HepG2 (cell line): ENCODE results near the gene TARDBP. TPM values are rescaled to one million over a fixed set of nuclear protein-coding genes. Genes with fewer than 3 reads are reported as not detected.

Experiments
- AFF4 ChIP-seq: sonication (generic); formaldehyde crosslinking; IDR thresholded peaks from 2 replicates; pipeline ENCODE4 v1.4.0; 2020; ENCODE audit warnings: missing genetic modification reagents
- CSRNP2 ChIP-seq: sonication (generic); formaldehyde crosslinking; conservative IDR thresholded peaks from 2 replicates; pipeline ENCODE4 v1.8.0; 2022; ENCODE audit warnings: low read depth, missing genetic modification reagents
- EP300 ChIP-seq, 3 experiments: sonication (generic) in 1 of 3; formaldehyde crosslinking in 1 of 3; IDR thresholded peaks; 2 replicates each; pipeline versions ENCODE4 v1.5.1 to v1.6.1; 2011 to 2020; ENCODE audit warnings: low read depth in 2 of 3, low read length in 2 of 3, borderline replicate concordance in 1 of 3, improper control_type of control experiment in 1 of 3, mild to moderate bottlenecking in 1 of 3, missing genetic modification reagents in 1 of 3, moderate library complexity in 1 of 3
- FOXJ3 ChIP-seq: sonication (generic); formaldehyde crosslinking; IDR thresholded peaks from 2 replicates; pipeline ENCODE4 v1.4.0; 2020; ENCODE audit warnings: missing genetic modification reagents, mild to moderate bottlenecking, borderline replicate concordance
- FUBP1 ChIP-seq: sonication (generic); formaldehyde crosslinking; IDR thresholded peaks from 2 replicates; pipeline ENCODE4 v1.5.1; 2020; ENCODE audit warnings: missing genetic modification reagents, mild to moderate bottlenecking, borderline replicate concordance
- GFI1 ChIP-seq: sonication (generic); formaldehyde crosslinking; IDR thresholded peaks from 2 replicates; pipeline ENCODE4 v1.5.0; 2020; ENCODE audit warnings: missing genetic modification reagents, mild to moderate bottlenecking, borderline replicate concordance
- HIC2 ChIP-seq: sonication (generic); formaldehyde crosslinking; IDR thresholded peaks from 2 replicates; pipeline ENCODE4 v1.9.0; 2022; ENCODE audit warnings: low read depth, missing genetic modification reagents
- HNF4G ChIP-seq, 2 experiments: sonication (generic) in 1 of 2; formaldehyde crosslinking in 1 of 2; IDR thresholded peaks; 2 replicates each; pipeline versions ENCODE4 v1.4.0 to v1.6.1; 2011 to 2020; ENCODE audit warnings: borderline replicate concordance in 2 of 2, low read depth in 2 of 2, mild to moderate bottlenecking in 2 of 2, low read length in 1 of 2, missing genetic modification reagents in 1 of 2, moderate library complexity in 1 of 2
- IKZF1 ChIP-seq: fragments of 450-650 bp; IDR thresholded peaks from 2 replicates; pipeline ENCODE4 v1.7.1; 2016
- NCOA5 ChIP-seq: sonication (generic); formaldehyde crosslinking; IDR thresholded peaks from 2 replicates; pipeline ENCODE4 v1.4.0; 2020; ENCODE audit warnings: missing genetic modification reagents
- NR2F6 ChIP-seq, 2 experiments: IDR thresholded peaks; 2 replicates each; pipeline ENCODE4 v1.6.1; 2016; ENCODE audit warnings: antibody characterized with exemption in 1 of 2, mild to moderate bottlenecking in 1 of 2
- PRPF4 ChIP-seq: fragments of 200-400 bp; formaldehyde crosslinking; IDR thresholded peaks from 2 replicates; pipeline ENCODE4 v1.6.1; 2016; ENCODE audit warnings: low read length, low read depth; ENCODE audit not compliant: poor library complexity, severe bottlenecking
- TERF1 ChIP-seq: sonication (generic); formaldehyde crosslinking; IDR thresholded peaks from 2 replicates; pipeline ENCODE4 v1.8.0; 2022; ENCODE audit warnings: mild to moderate bottlenecking, missing genetic modification reagents, moderate library complexity
- ZNF569 ChIP-seq: sonication (generic); formaldehyde crosslinking; IDR thresholded peaks from 2 replicates; pipeline ENCODE4 v1.5.0; 2020; ENCODE audit warnings: mild to moderate bottlenecking, missing genetic modification reagents, moderate library complexity, borderline replicate concordance
- polyA plus RNA-seq, 8 experiments: library from polyadenylated mRNA; depleted of rRNA in 3 of 8; stranded (reverse) in 7 of 8; unstranded in 1 of 8; fragments of >200 nt; fragmentation: Illumina TruSeq in 4 of 8; extraction: Trizol in 4 of 8; gene quantifications; 2 replicates each; pipeline versions ENCODE4 v1.2.1 to v1.2.3, GENCODE V29; 2011 to 2016; ENCODE audit warnings: low read depth in 4 of 8, missing spikeins in 1 of 8, mixed read lengths in 1 of 8; ENCODE audit not compliant: insufficient read depth in 1 of 8
- total RNA-seq, 5 experiments: library from RNA; depleted of rRNA; stranded (reverse); fragments of >200 nt; fragmentation: Illumina TruSeq; extraction: Trizol; gene quantifications; 2 replicates each; pipeline ENCODE4 v1.2.3, GENCODE V29; 2016; ENCODE audit warnings: low read depth in 1 of 5

Gene TARDBP
- total and polyA plus RNA-seq, 2 of the 13 experiments (the other 11 are each of a cell fraction or from before 2014, with no cell fraction given): 62.4 to 93.0 TPM

- TF ChIP-seq HIC2 (CRISPR knock-in tag) (0 out of 2 replicates have a peak, but pooled peaks have one; percentile 21), NR2F6 (IDR thresholded peaks at IDR 0.05) (no peak), NR2F6 (CRISPR knock-in tag; IDR thresholded peaks at IDR 0.05) (no peak), FUBP1 (CRISPR knock-in tag) (no peak), IKZF1 (no peak), PRPF4 (no peak), GFI1 (CRISPR knock-in tag) (no peak), ZNF569 (no peak), AFF4 (CRISPR knock-in tag) (no peak), HNF4G (IDR thresholded peaks at IDR 0.05; ENCODE audit: borderline replicate concordance, low read depth, low read length) (no peak), HNF4G (CRISPR knock-in tag; IDR thresholded peaks at IDR 0.05; ENCODE audit: borderline replicate concordance, low read depth) (no peak), CSRNP2 (CRISPR knock-in tag) (no peak), FOXJ3 (CRISPR knock-in tag) (no peak), NCOA5 (CRISPR knock-in tag) (no peak), EP300 (IDR thresholded peaks at IDR 0.05; ENCODE audit: low read depth in 2 of 2, low read length in 2 of 2) (no peak), EP300 (CRISPR knock-in tag; IDR thresholded peaks at IDR 0.05; ENCODE audit: borderline replicate concordance) (no peak), TERF1 (CRISPR knock-in tag) (no peak)
Observed at GRCh38 chr1:11059155-11059967, 46.9 kb downstream of the TARDBP start (continued).
